Stimulated activated CD8-positive, alpha-beta memory T cell treated with anti-CD3 and anti-CD28 coated beads, Interleukin-7, amount 100 ng/mL, for 48 hours (primary cell): ENCODE measurements around the gene CDC42SE2.
"Not testable (repeated sequence)": the region's sequence is repeated elsewhere in the genome, so short reads cannot be mapped to it uniquely, and the experiment has no call there.

Source experiments
- DNase-seq, 2 donors: peaks; one replicate each; pipeline ENCODE4 v3.0.0-alpha.2; 2020; ENCODE audit warnings: low read depth in 1 of 2; ENCODE audit errors: extremely low read depth in 1 of 2

Gene CDC42SE2

GRCh38 chr5:131316822-131317221 lies 53.0 kb downstream of the CDC42SE2 start:
- no peak for DNase-seq

DNA sequence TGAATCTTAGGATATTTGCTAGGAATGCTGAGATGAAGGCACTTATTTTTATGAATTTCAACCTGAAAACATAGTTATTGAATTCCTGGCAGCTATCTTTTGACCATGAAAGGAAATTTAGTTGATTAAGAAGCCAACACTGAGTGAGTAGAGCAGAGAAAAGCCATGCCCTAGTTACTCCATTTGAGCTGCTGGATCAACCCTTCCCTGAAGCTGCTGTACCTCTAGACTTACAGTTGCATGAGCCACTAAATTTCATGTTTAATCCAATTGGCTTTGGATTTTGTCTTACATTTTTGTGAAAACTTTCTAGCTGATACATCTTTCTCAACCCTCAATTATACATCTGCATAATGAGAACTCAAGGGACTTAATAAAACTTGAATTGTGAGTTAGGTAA lies 54.6 kb downstream of the CDC42SE2 start:
- DNase-seq: no peak

GRCh38 chr5:131321066-131321465 lies 57.2 kb downstream of the CDC42SE2 start:
- DNase-seq: no peak

GRCh38 chr5:131322926-131323325 lies 59.1 kb downstream of the CDC42SE2 start:
- no peak for DNase-seq

DNA sequence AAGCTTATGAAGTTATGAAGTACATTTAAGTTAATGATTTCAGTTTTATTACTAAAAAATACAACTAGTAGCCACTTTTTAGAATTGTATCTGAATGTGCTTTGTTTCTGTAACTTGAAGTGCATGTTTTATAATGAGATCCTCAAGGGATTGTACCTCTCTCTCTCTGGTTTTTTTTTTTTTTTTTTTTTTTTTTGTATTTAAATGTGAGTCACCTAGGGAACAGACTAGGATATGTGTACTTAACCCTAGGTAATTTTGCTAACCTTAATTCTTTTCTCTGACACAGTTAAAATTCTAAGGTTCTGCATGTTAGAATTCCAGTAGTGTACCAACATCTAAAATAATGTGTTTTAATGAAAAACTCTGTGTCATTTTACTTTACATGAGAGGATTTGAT lies 59.5 kb downstream of the CDC42SE2 start:
- DNase-seq: no peak

DNA sequence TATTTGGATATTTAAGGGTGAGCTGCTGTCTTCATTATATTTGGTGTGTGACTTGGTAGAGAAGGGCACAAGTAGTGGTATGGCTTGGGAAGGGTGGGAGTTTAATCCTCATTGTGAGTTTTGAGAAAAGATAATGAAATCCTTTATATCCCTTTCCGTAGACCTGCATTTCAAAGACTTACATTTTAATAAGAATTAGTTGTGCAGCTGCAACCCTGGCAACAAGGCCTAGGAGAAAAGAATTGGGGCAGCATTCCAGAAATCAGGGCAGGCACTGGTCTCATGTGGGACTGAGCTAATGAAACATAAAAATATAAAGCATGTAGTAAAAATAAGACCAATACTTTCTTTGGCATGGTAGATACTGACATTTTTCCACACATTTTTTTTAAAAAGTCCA lies 60.5 kb downstream of the CDC42SE2 start:
- DNase-seq: no peak

DNA sequence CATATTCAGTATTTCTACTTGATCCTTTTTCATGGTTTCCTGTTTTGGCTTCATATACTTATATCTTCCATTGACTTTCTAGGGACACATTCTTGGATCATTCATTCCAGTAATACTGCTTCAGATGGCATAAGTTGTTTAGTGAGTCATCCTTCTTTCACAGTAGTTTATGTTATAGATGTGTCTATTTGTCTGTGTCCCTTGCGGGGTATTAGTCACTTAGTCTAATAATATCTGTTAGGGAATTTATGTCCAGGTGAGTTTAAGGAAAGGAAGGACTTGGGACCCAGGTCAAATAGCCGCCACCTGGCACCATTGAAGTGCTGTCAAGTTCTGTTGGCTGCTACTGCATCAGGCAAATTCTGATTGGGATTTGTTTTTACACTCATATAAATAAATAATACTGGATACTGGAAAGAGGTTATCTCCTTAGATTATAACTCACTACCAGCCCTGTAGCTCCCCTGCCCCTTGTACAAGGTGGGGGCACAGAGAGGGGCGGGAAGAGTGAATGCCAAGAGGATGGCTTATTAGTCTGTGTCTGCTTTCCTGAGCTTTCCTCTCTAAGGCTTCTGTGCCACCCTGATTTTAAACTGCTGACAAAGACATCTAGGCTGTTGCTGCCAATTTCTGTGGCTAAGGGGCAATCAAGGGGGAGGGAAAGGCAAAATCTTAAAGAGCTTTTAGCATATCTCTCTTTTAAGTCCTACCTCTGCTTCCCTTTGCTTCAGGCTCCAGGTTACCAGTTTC lies 64.9 kb downstream of the CDC42SE2 start:
- DNase-seq: no peak

GRCh38 chr5:131329286-131329560 lies 65.4 kb downstream of the CDC42SE2 start:
- DNase-seq: no peak

DNA sequence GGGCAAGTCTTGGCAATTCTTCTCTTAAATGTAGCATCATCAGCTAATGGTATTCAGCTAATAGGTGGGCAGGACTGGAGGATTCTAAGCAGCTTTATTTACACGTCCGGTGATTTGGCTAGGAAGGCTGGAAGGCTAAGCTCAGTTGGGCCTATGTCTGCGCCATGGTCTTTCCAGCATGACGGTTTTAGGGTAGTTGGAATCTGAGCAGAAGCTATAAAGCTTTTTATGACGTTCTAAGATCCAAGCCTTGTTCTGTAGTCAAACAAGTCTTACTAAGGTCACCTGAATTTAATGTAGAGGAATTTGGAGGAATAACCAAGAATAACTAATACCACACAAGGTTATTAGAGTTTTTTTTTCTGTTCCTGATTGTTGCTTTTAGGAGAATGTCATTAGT lies 66.2 kb downstream of the CDC42SE2 start:
- no peak for DNase-seq

DNA sequence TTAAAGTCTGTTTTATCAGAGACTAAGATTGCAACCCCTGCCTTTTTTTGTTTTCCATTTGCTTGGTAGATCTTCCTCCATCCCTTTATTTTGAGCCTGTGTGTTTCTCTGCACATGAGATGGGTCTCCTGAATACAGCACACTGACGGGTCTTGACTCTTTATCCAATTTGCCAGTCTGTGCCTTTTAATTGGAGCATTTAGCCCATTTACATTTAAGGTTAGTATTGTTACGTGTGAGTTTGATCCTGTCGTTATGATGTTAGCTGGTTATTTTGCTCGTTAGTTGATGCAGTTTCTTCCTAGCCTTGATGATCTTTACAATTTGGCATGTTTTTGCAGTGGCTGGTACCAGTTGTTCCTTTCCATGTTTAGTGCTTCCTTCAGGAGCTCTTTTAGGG lies 71.9 kb downstream of the CDC42SE2 start:
- not testable (repeated sequence) for DNase-seq

GRCh38 chr5:131336801-131337200 lies 72.9 kb downstream of the CDC42SE2 start:
- not testable (repeated sequence) for DNase-seq

DNA sequence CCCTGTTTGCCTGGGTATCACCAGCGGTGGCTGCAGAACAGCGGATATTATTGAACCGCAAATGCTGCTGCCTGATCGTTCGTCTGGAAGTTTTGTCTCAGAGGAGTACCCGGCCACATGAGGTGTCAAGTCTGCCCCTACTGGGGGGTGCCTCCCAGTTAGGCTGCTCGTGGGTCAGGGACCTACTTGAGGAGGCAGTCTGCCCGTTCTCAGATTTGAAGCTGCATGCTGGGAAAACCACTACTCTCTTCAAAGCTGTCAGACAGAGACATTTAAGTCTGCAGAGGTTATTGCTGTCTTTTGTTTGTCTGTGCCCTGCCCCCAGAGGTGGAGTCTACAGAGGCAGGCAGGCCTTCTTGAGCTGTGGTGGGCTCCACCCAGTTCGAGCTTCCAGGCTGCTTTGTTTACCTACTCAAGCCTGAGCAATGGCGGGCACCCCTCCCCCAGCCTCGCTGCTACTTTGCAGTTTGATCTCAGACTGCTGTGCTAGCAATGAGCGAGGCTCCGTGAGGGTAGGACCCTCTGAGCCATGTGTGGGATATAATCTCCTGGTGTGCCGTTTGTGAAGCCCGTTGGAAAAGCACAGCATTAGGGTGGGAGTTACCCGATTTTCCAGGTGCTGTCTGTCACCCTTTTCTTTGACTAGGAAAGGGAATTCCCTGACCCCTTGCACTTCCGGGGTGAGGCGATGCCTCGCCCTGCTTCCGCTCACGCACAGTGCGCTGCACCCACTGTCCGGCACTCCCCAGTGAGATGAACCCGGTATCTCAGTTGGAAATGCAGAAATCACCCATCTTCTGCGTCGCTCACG lies 73.6 kb downstream of the CDC42SE2 start:
- DNase-seq: not testable (repeated sequence)

DNA sequence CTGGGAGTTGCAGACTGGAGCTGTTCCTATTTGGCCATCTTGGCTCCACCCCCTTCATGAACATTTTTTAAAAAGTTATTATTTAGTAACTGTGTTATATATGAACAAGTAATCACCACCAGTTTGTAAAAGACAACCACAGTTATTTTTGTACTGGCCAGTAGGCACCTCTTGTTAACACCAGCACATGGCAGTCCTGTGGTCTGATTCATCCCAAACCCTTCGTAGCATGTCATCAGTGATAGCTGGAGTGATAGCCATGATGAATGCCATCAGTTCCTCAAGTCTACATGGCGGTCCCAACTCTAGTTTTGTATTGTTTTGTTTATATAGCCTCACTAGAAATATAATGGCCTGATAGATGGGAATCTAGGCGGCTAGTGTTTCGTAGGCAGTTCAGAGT lies 74.2 kb downstream of the CDC42SE2 start:
- DNase-seq: no peak

DNA sequence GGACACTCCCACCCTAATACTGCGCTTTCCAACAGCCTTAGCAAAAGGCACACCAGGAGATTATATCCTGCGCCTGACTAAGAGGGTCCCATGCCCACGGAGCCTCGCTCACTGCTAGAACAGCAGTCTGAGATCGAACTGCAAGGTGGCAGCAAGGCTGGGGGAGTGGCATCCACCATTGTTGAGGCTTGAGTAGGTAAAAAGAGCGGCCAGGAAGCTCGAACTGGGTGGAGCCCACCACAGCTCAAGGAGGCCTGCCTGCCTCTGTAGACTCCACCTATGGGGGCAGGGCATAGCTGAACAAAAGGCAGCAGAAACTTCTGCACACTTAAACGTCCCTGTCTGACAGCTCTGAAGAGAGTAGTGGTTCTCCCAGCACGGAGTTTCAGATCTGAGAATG lies 80.4 kb downstream of the CDC42SE2 start:
- not testable (repeated sequence) for DNase-seq

DNA sequence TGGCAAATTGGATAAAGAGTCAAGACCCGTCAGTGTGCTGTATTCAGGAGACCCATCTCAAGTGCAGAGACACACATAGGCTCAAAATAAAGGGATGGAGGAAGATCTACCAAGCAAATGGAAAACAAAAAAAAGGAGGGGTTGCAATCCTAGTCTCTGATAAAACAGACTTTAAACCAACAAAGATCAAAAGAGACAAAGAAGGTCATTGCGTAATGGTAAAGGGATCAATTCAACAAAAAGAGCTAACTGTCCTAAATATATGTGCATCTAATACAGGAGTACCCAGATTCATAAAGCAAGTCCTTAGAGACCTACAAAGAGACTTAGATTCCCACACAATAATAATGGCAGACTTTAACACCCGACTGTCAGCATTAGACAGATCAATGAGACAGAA lies 82.4 kb downstream of the CDC42SE2 start:
- not testable (repeated sequence) for DNase-seq

DNA sequence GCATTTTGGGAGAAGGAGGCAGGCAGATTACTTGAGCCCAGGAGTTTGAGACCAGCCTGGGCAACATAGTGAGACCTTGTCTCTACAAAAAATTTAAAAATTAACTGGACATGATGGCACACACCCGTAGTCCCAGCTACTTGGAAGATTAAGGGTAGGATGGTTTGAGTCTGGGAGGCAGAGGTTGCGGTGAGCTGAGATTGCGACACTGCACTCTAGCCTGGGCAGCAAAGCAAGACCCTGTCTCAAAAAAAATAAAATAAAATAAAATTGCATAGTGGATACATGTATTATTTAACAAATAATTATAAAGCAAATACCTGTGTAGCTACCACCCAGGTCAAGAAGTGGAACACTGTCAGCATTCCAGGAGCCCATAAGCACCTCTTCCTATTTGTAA lies 90.1 kb downstream of the CDC42SE2 start:
- DNase-seq: no peak

- DNase-seq: no peak
These were observed 92.2 kb downstream of the CDC42SE2 start for GRCh38 chr5:131355971-131356528.

DNA sequence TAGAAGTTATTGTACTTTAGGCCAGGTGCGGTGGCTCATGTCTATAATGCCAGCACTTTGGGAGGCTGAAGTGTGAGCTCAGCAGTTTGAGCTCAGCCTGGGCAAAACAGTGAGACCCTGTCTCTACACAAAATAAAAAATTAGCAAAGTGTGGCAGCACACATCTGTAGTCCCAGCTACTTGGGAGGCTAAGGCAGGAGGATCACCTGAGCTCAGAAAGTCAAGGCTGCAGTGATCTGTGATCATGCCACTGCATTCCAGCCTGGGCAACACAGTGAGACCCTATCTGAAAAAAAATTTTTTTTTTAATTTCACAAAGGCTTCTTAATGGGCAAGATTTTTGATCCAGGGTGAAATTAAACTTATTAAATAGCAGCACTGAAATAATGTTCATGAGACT lies 92.8 kb downstream of the CDC42SE2 start:
- DNase-seq: no peak

DNA sequence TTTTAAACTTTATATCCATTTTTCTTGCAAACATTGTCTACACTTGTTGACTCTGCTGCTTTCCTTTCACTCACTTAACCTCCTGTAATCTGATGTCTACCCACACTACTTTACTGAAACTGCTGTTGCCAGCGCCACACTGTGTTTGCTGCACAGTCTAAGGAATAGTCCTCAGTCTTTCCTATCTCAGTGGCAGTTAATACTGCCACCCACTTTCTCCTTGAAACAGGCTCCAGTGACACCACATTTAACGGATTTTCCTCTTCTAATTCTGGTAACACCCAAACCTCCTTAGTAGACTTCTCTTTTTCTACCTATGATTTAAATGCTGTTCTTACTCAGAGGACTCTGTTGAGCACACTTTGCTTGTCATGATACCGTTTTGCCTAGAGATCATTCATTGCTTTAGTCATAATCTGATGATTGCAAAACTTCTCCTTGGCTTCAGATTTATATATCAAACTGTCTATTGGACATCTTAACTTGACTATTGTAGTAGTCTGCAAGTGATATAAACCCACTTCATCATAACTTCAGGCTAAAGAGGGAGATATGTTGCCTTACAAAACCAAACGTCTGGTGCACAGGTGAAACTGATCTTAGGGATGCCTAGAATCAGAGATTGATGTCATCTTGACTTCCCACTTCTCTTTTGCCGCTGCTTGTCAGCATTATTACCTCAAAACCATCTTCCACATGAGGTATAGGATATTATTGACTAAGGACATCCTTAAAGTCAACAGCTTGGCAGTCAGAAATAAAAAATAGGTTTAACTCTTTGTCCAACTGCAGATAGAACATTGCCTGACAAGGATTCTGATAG lies 94.1 kb downstream of the CDC42SE2 start:
- no peak for DNase-seq

DNA sequence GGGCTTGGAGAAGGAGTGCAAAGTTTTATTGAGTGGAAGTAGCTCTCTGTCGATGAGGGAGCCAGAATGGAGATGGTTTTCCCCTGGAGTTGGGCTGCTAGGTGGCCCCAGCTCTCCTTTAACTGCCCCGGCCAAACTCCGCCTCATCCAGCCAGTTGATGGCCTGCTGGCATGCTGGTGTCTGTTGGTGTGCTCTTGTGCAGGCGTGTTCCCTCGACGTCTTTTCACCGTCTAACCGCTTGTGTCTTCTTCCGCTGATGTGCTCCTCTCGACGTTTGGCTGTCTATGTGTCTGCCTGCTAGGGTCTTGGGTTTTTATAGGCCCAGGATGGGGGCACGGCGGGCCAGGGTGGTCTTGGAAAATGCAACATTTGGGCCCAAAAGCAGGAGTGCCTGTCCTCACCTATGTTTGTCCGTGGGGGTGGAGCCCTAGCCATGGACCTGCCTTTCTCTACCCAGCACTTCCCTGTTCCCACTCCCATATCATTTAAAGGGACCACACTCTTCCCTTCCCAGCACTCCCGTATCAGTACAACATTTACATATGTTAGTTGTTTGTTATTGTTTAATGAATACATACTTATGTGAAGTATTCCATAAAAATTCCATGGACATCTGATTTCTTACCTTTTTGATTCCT lies 97.9 kb downstream of the CDC42SE2 start:
- DNase-seq: no peak
